Measurements from ENCODE around the gene CHCHD6. TPM values are rescaled to one million over a fixed set of nuclear protein-coding genes. Genes with fewer than 3 reads are reported as not detected.
A peak's percentile ranks its signal among the peaks of the same experiment; 100 is the strongest.

CHCHD6 gene
- total and polyA plus RNA-seq, 5 donors from 2014 or later = 5.6 to 10.5 (median 8.1) TPM

DNA sequence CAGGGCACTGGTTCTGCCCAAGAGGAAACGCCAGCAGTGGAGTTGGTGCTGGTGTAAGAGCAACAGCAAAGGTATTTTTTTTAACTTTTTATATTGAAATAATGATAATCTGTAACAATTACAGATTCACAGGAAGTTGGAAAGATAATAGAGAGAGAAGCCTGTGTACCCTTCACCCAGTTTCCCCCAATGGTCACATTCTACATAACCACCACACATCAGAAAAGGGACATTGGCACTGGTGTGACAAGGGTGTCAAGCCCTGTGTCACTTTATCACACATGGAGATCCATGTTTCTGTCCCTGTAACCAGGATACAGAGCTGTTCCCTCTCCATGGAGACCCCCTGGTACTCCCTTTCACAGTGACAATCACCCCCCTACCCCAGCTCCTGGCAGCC lies 269.8 kb downstream of the CHCHD6 start:
- Mint-ChIP-seq H3K27me3 (peaks cover 21% of the 10 kb centered on the region), H3K27ac (peak overlapping the region in 1 of 3 donors; percentile 41), H3K4me3 (no peak overlapping the region), H3K36me3 (peaks cover 9% of the 10 kb centered on the region), H3K9me3 (peaks cover 0 to 16% (median 11%) of the 10 kb centered on the region in 7 donors), H3K4me1 (no peaks in the 10 kb centered on the region)
- H3K4me3 ChIP-seq (ENCODE audit: low read depth, low read length) = no peak overlapping the region
- no peak for DNase-seq
- H3K9me3 ChIP-seq (ENCODE audit: control insufficient read depth in 2 of 2, low read length in 2 of 2) = peaks cover 9 to 13% of the 10 kb centered on the region in 2 experiments
- no peaks in the 10 kb centered on the region for H3K4me1 ChIP-seq (ENCODE audit: control insufficient read depth, insufficient read depth, low read length, poor library complexity, severe bottlenecking)
- H3K36me3 ChIP-seq (ENCODE audit: control insufficient read depth, insufficient read depth, low read length) = no peaks in the 10 kb centered on the region
- no peak overlapping the region for H3K27ac ChIP-seq (ENCODE audit: insufficient read depth, low read length, poor library complexity, severe bottlenecking)
- peaks cover 3% of the 10 kb centered on the region for H3K27me3 ChIP-seq (ENCODE audit: control insufficient read depth, insufficient read depth, low read length)
- no peak for ATAC-seq (ENCODE audit: low read depth in 2 of 2)

DNA sequence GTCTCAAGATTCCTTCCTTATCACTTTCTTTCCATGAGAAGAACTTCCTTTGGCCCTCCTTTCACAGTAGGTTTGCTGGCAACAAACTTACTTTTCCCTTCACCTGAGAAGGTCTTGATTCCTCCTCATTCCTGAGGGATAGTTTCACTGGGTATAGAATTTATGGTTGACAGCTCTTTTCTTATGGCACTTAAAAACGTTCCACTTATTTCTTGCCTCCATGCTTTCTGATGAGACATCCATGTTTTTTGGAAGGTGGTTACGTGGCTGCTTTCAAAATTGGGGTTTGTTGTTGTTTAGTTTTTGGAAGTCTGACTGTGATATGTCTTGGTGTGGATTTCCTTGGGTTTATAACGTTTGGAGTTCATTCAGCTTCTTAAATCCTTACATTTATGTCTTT lies 270.7 kb downstream of the CHCHD6 start:
- Mint-ChIP-seq H3K36me3 (peaks cover 9% of the 10 kb centered on the region), H3K4me3 (no peak overlapping the region), H3K9me3 (peaks cover 0 to 16% (median 11%) of the 10 kb centered on the region in 7 donors), H3K4me1 (peaks cover 0 to under 1% (median 0%) of the 10 kb centered on the region in 4 donors), H3K27me3 (peaks cover 21% of the 10 kb centered on the region), H3K27ac (no peak overlapping the region)
- H3K27ac ChIP-seq (ENCODE audit: insufficient read depth, low read length, poor library complexity, severe bottlenecking) = no peak overlapping the region
- DNase-seq (no peak), ATAC-seq (ENCODE audit: low read depth in 2 of 2) (no peak)
- H3K27me3 ChIP-seq (ENCODE audit: control insufficient read depth, insufficient read depth, low read length) = peaks cover 3% of the 10 kb centered on the region
- H3K36me3 ChIP-seq (ENCODE audit: control insufficient read depth, insufficient read depth, low read length) = no peaks in the 10 kb centered on the region
- peaks cover 9 to 13% of the 10 kb centered on the region in 2 experiments for H3K9me3 ChIP-seq (ENCODE audit: control insufficient read depth in 2 of 2, low read length in 2 of 2)
- no peak overlapping the region for H3K4me3 ChIP-seq (ENCODE audit: low read depth, low read length)
- H3K4me1 ChIP-seq (ENCODE audit: control insufficient read depth, insufficient read depth, low read length, poor library complexity, severe bottlenecking) = no peaks in the 10 kb centered on the region

DNA sequence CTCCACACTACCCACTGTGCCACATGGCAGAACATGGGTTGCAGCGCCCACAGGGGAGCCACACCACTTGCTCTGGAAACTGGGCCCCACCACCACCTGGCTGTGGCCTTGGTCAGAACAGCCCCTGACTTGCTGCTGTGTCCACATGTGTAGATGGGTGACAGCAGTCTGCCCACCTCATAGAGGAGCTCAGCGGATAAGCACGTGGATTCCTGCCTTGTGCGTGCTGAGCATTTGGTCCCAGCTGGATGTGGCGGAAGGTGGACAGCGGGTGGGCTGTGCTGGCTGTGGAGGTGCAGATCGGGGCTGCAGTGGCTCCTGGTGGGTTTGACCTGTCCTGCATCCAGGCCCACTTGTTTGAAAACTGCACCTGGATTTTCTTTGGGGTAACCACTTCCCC lies 272.9 kb downstream of the CHCHD6 start:
- H3K4me1 Mint-ChIP-seq = peaks cover 0 to 9% (median 5%) of the 10 kb centered on the region in 4 donors
- no peak overlapping the region for H3K27ac ChIP-seq (ENCODE audit: insufficient read depth, low read length, poor library complexity, severe bottlenecking)
- DNase-seq (no peak), ATAC-seq (ENCODE audit: low read depth in 2 of 2) (no peak)
- H3K27me3 Mint-ChIP-seq = peaks cover 14% of the 10 kb centered on the region
- H3K9me3 Mint-ChIP-seq = peaks cover 0 to 16% (median 11%) of the 10 kb centered on the region in 7 donors
- H3K4me3 Mint-ChIP-seq = no peak overlapping the region
- no peak overlapping the region for H3K27ac Mint-ChIP-seq
- peaks cover 9% of the 10 kb centered on the region for H3K36me3 Mint-ChIP-seq
- H3K36me3 ChIP-seq (ENCODE audit: control insufficient read depth, insufficient read depth, low read length) = no peaks in the 10 kb centered on the region
- no peak overlapping the region for H3K4me3 ChIP-seq (ENCODE audit: low read depth, low read length)
- peaks cover 3% of the 10 kb centered on the region for H3K27me3 ChIP-seq (ENCODE audit: control insufficient read depth, insufficient read depth, low read length)
- peaks cover 4% of the 10 kb centered on the region for H3K4me1 ChIP-seq (ENCODE audit: control insufficient read depth, insufficient read depth, low read length, poor library complexity, severe bottlenecking)
- H3K9me3 ChIP-seq (ENCODE audit: control insufficient read depth in 2 of 2, low read length in 2 of 2) = peaks cover 9 to 13% of the 10 kb centered on the region in 2 experiments

DNA sequence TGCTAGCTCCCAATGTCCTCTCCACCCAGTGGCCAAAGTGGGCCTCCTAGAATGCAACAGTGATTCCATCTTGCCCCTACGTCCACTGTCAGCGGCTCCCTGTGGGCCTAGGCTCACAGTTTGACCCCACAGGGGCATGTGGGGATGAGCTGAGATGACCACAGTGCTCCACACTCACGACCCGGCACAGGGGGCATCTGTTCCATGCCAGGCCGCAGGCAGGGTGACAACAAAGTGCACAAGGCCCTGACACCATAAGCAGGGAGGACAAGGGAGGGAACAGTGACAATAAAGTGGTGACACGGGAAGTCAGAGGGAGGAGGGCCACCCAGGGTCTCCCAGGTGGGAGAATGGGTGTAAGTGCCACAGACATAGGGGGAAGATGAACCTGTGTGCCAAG lies 273.8 kb downstream of the CHCHD6 start:
- Mint-ChIP-seq H3K27ac (no peak overlapping the region), H3K36me3 (peaks cover 9% of the 10 kb centered on the region), H3K4me1 (peaks cover 0 to 15% (median 7%) of the 10 kb centered on the region in 4 donors), H3K4me3 (no peak overlapping the region), H3K9me3 (peaks cover 0 to 16% (median 11%) of the 10 kb centered on the region in 7 donors), H3K27me3 (peaks cover 14% of the 10 kb centered on the region)
- Histone ChIP-seq H3K4me1 (ENCODE audit: control insufficient read depth, insufficient read depth, low read length, poor library complexity, severe bottlenecking) (peaks cover 9% of the 10 kb centered on the region), H3K36me3 (ENCODE audit: control insufficient read depth, insufficient read depth, low read length) (no peaks in the 10 kb centered on the region), H3K27me3 (ENCODE audit: control insufficient read depth, insufficient read depth, low read length) (peaks cover 3% of the 10 kb centered on the region), H3K9me3 (ENCODE audit: control insufficient read depth in 2 of 2, low read length in 2 of 2) (peaks cover 9 to 13% of the 10 kb centered on the region in 2 experiments), H3K27ac (ENCODE audit: insufficient read depth, low read length, poor library complexity, severe bottlenecking) (no peak overlapping the region), H3K4me3 (ENCODE audit: low read depth, low read length) (no peak overlapping the region)
- DNase-seq = no peak
- no peak for ATAC-seq (ENCODE audit: low read depth in 2 of 2)

DNA sequence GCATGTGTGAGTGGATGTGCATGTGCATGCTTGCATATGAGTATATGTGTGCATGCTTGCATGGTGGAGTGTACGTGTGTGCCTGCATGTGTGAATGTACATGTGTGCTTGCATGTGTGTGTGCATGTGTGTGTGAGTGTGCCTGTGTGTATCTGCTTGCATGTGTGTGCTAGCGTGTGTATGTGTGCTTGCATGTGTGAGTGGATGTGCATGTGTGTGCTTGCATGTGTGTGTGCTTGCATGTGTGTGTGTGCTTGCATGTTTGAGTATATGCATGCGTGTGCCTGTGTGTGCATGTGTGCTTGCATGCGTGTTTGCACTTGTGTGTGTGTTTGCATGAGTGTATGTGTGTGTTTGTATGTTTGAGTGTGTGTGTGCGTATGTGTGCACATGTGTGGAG lies 274.3 kb downstream of the CHCHD6 start:
- H3K4me3 ChIP-seq (ENCODE audit: low read depth, low read length) = no peak overlapping the region
- H3K4me3 Mint-ChIP-seq = peak overlapping the region in 2 of 4 donors; percentile 48 to 86
- no peak overlapping the region for H3K27ac ChIP-seq (ENCODE audit: insufficient read depth, low read length, poor library complexity, severe bottlenecking)
- peaks cover 3% of the 10 kb centered on the region for H3K27me3 ChIP-seq (ENCODE audit: control insufficient read depth, insufficient read depth, low read length)
- H3K27me3 Mint-ChIP-seq = peaks cover 13% of the 10 kb centered on the region
- H3K4me1 Mint-ChIP-seq = peaks cover 0 to 15% (median 7%) of the 10 kb centered on the region in 4 donors
- H3K36me3 ChIP-seq (ENCODE audit: control insufficient read depth, insufficient read depth, low read length) = no peaks in the 10 kb centered on the region
- H3K9me3 Mint-ChIP-seq = peaks cover 0 to 16% (median 11%) of the 10 kb centered on the region in 7 donors
- H3K9me3 ChIP-seq (ENCODE audit: control insufficient read depth in 2 of 2, low read length in 2 of 2) = peaks cover 9 to 13% of the 10 kb centered on the region in 2 experiments
- H3K36me3 Mint-ChIP-seq = peaks cover 9% of the 10 kb centered on the region
- H3K4me1 ChIP-seq (ENCODE audit: control insufficient read depth, insufficient read depth, low read length, poor library complexity, severe bottlenecking) = peaks cover 9% of the 10 kb centered on the region
- DNase-seq (no peak), ATAC-seq (ENCODE audit: low read depth in 2 of 2) (no peak)
- no peak overlapping the region for H3K27ac Mint-ChIP-seq

DNA sequence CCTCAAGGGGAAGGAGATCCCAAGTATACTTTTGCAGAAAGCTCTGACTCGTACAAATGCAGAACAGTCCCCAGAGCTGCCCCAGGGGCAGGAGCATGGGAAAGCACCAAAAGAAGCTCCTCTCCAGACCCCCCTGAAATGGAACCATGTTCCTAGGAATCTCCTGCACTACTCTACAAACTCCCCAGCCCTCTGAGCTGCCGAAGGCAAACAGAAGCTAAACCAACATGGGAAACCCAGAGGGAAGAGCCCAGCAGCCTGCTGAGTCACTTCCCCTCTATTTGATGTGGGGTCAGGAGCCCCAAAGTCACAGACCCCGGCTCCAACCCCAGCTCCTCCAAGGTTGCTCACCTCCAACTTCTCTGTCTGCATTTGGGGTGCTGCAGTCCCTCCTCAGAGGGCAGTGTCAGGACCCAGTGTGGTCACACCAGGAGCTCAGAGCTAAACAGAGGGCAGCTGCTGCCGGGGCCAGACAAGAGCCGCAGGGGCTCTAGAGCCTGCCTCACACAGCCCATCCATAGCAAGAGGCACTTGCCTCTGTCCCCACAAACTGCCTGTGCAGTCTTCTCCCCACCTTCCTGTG lies 275.1 kb downstream of the CHCHD6 start:
- Histone ChIP-seq H3K4me1 (ENCODE audit: control insufficient read depth, insufficient read depth, low read length, poor library complexity, severe bottlenecking) (peaks cover 15% of the 10 kb centered on the region), H3K36me3 (ENCODE audit: control insufficient read depth, insufficient read depth, low read length) (no peaks in the 10 kb centered on the region), H3K4me3 (ENCODE audit: low read depth, low read length) (no peak overlapping the region), H3K27ac (ENCODE audit: insufficient read depth, low read length, poor library complexity, severe bottlenecking) (no peak overlapping the region), H3K27me3 (ENCODE audit: control insufficient read depth, insufficient read depth, low read length) (peaks cover 2% of the 10 kb centered on the region), H3K9me3 (ENCODE audit: control insufficient read depth in 2 of 2, low read length in 2 of 2) (peaks cover 9 to 13% of the 10 kb centered on the region in 2 experiments)
- Mint-ChIP-seq H3K36me3 (peaks cover 9% of the 10 kb centered on the region), H3K4me1 (peaks cover 0 to 15% (median 7%) of the 10 kb centered on the region in 4 donors), H3K27me3 (peaks cover 9% of the 10 kb centered on the region), H3K27ac (no peak overlapping the region), H3K4me3 (peak overlapping the region in 1 of 4 donors; percentile 60), H3K9me3 (peaks cover 0 to 12% (median 11%) of the 10 kb centered on the region in 7 donors)
- ATAC-seq (ENCODE audit: low read depth in 2 of 2) = no peak
- no peak for DNase-seq

DNA sequence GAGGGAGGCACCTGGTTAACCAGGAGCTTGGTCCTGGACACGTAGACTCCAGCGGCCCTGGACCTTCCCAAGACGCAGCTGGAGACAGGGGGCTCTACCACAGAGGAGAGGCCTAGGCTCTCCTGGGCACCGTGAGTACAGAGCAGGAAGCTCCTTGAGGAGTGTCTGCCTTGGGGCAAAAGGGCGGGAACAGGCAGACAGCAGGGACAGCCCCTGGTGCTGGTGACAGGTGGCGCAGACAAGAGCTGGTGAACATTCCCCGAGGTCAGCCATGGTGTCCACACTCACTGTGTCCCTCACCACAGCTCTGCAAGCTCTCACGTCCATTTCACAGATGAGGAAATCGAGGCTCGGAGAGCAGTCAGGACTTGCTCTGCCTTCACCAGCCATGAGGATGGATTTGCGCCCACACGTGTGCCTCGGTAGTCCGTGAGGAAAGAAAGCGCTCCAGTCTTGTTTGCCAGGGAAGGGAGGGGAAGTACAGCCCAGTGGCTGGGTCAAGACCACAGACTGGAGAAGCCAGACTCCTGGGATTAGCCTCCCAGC lies 276.3 kb downstream of the CHCHD6 start:
- Mint-ChIP-seq H3K27me3 (peaks cover 7% of the 10 kb centered on the region), H3K9me3 (peaks cover 0 to 3% (median under 1%) of the 10 kb centered on the region in 7 donors), H3K4me1 (peaks cover 0 to 17% (median 7%) of the 10 kb centered on the region in 4 donors), H3K36me3 (peaks cover under 1% of the 10 kb centered on the region), H3K4me3 (peak overlapping the region in 2 of 4 donors; percentile 58 to 60), H3K27ac (no peak overlapping the region)
- Histone ChIP-seq H3K4me3 (ENCODE audit: low read depth, low read length) (no peak overlapping the region), H3K9me3 (ENCODE audit: control insufficient read depth in 2 of 2, low read length in 2 of 2) (peaks cover 0 to 1% of the 10 kb centered on the region in 2 experiments), H3K27ac (ENCODE audit: insufficient read depth, low read length, poor library complexity, severe bottlenecking) (no peak overlapping the region), H3K36me3 (ENCODE audit: control insufficient read depth, insufficient read depth, low read length) (no peaks in the 10 kb centered on the region), H3K4me1 (ENCODE audit: control insufficient read depth, insufficient read depth, low read length, poor library complexity, severe bottlenecking) (peaks cover 20% of the 10 kb centered on the region), H3K27me3 (ENCODE audit: control insufficient read depth, insufficient read depth, low read length) (no peaks in the 10 kb centered on the region)
- DNase-seq (no peak), ATAC-seq (ENCODE audit: low read depth in 2 of 2) (no peak)

Data from CD4-positive, CD25-positive, alpha-beta regulatory T cell (primary cell).